Stimulated activated naive B cell treated with anti-CD40 and anti-IgM and Interleukin-4, amounts not matched to agents 10 μg/mL and 1 μg/mL and 100 μg/mL, for 72 hours (primary cell): ENCODE data around the gene CHN1.

ENCODE experiments used
- ATAC-seq, 2 donors: fragments of 150-1000 bp; cut with Tn5 transposase; replicated peaks; 2 replicates each; pipeline ENCODE4 v1.10.0; 2021; ENCODE audit warnings: moderate library complexity in 1 of 2
- DNase-seq: peaks from one replicate; pipeline ENCODE4 v3.0.0; 2021
- H3K27ac Mint-ChIP-seq: one replicate; pipeline ENCODE4 v1.8.0; 2022; ENCODE audit warnings: mild to moderate bottlenecking, mixed read lengths
- H3K27me3 Mint-ChIP-seq, 2 donors: one replicate each; pipeline ENCODE4 v1.8.0; 2022; ENCODE audit warnings: mixed read lengths in 2 of 2
- H3K36me3 Mint-ChIP-seq, 2 donors: one replicate each; pipeline ENCODE4 v1.8.0; 2022; ENCODE audit warnings: mixed read lengths in 2 of 2, mild to moderate bottlenecking in 1 of 2
- H3K4me1 Mint-ChIP-seq, 2 donors: one replicate each; pipeline ENCODE4 v1.8.0; 2022; ENCODE audit warnings: mixed read lengths in 2 of 2, mild to moderate bottlenecking in 1 of 2
- H3K4me3 Mint-ChIP-seq, 2 donors: one replicate each; pipeline ENCODE4 v1.8.0; 2022; ENCODE audit warnings: mild to moderate bottlenecking in 2 of 2, mixed read lengths in 2 of 2, moderate library complexity in 1 of 2
- H3K9me3 Mint-ChIP-seq, 2 donors: one replicate each; pipeline ENCODE4 v1.8.0; 2022; ENCODE audit warnings: mixed read lengths in 2 of 2, mild to moderate bottlenecking in 1 of 2

CHN1 gene

GRCh38 chr2:175004980-175005732, at the start of gene CHN1:
Gene CHN1 (minus strand): TSS chr2:175005381. CDS start chr2:175004912, 469 bp downstream.
- peaks cover 36 to 61% of the 10 kb centered on the region in 2 donors for H3K27me3 Mint-ChIP-seq
- H3K4me3 Mint-ChIP-seq, result peak within 1 kb of the TSS; percentile 76 to 77
- DNase-seq, result peak; percentile 9
- peak; percentile 84 to 86 for ATAC-seq
- no peaks in the 10 kb centered on the region for H3K36me3 Mint-ChIP-seq
- peaks cover 0 to 8% of the 10 kb centered on the region in 2 donors for H3K4me1 Mint-ChIP-seq
- no peak within 1 kb of the TSS for H3K27ac Mint-ChIP-seq
- H3K9me3 Mint-ChIP-seq, result no peaks in the 10 kb centered on the region

- Mint-ChIP-seq H3K27me3 (no peaks in the 10 kb centered on the region), H3K9me3 (no peaks in the 10 kb centered on the region), H3K4me3 (no peak overlapping the region), H3K27ac (no peak overlapping the region), H3K36me3 (peaks cover 18 to 31% of the 10 kb centered on the region in 2 donors), H3K4me1 (peaks cover 0 to 4% of the 10 kb centered on the region in 2 donors)
- ATAC-seq (peak in 1 of 2 donors; percentile 33), DNase-seq (no peak)
These were observed 49.2 kb upstream of the CHN1 start for GRCh38 chr2:175054340-175054739.

GRCh38 chr2:175049661-175050060, 44.5 kb upstream of the CHN1 start:
- Mint-ChIP-seq H3K27ac (no peak overlapping the region), H3K27me3 (no peaks in the 10 kb centered on the region), H3K4me3 (no peak overlapping the region), H3K4me1 (peaks cover 10 to 17% of the 10 kb centered on the region in 2 donors), H3K9me3 (no peaks in the 10 kb centered on the region), H3K36me3 (peaks cover 6 to 18% of the 10 kb centered on the region in 2 donors)
- DNase-seq (no peak), ATAC-seq (no peak)

GRCh38 chr2:175048275-175048674, 43.1 kb upstream of the CHN1 start:
- ATAC-seq (no peak), DNase-seq (no peak)
- H3K27me3 Mint-ChIP-seq, result no peaks in the 10 kb centered on the region

GRCh38 chr2:175039490-175039889, 34.3 kb upstream of the CHN1 start:
- no peak overlapping the region for H3K27ac Mint-ChIP-seq

More at GRCh38 chr2:175048275-175048674, 43.1 kb upstream of the CHN1 start:
- peaks cover 0 to 3% of the 10 kb centered on the region in 2 donors for H3K9me3 Mint-ChIP-seq
- peaks cover 11 to 27% of the 10 kb centered on the region in 2 donors for H3K4me1 Mint-ChIP-seq
- H3K4me3 Mint-ChIP-seq, result no peak overlapping the region
- no peak overlapping the region for H3K27ac Mint-ChIP-seq
- H3K36me3 Mint-ChIP-seq, result peaks cover 6 to 18% of the 10 kb centered on the region in 2 donors

GRCh38 chr2:175039031-175039430, 33.9 kb upstream of the CHN1 start:
- Mint-ChIP-seq H3K4me3 (no peak overlapping the region), H3K4me1 (peaks cover 4 to 16% of the 10 kb centered on the region in 2 donors), H3K36me3 (peaks cover 0 to 3% of the 10 kb centered on the region in 2 donors), H3K27ac (no peak overlapping the region), H3K9me3 (peaks cover 0 to 11% of the 10 kb centered on the region in 2 donors), H3K27me3 (no peaks in the 10 kb centered on the region)
- no peak for DNase-seq
- ATAC-seq, result no peak

More at GRCh38 chr2:175039490-175039889, 34.3 kb upstream of the CHN1 start:
- H3K36me3 Mint-ChIP-seq, result peaks cover 0 to 3% of the 10 kb centered on the region in 2 donors
- H3K27me3 Mint-ChIP-seq, result no peaks in the 10 kb centered on the region
- no peak for ATAC-seq
- peaks cover 4 to 20% of the 10 kb centered on the region in 2 donors for H3K4me1 Mint-ChIP-seq
- H3K9me3 Mint-ChIP-seq, result peaks cover 0 to 11% of the 10 kb centered on the region in 2 donors
- H3K4me3 Mint-ChIP-seq, result no peak overlapping the region
- DNase-seq, result no peak

- H3K4me1 Mint-ChIP-seq, result peaks cover 2 to 10% of the 10 kb centered on the region in 2 donors
- H3K4me3 Mint-ChIP-seq, result no peak overlapping the region
These were observed 32.8 kb upstream of the CHN1 start for GRCh38 chr2:175037941-175038340.

GRCh38 chr2:175036582-175037018, 31.4 kb upstream of the CHN1 start:
- no peaks in the 10 kb centered on the region for H3K27me3 Mint-ChIP-seq
- no peak for DNase-seq
- peak overlapping the region in 1 of 2 donors; percentile 48 for H3K4me3 Mint-ChIP-seq
- peaks cover 2 to 10% of the 10 kb centered on the region in 2 donors for H3K4me1 Mint-ChIP-seq
- H3K27ac Mint-ChIP-seq, result no peak overlapping the region
- peaks cover 0 to 4% of the 10 kb centered on the region in 2 donors for H3K9me3 Mint-ChIP-seq
- H3K36me3 Mint-ChIP-seq, result peaks cover 0 to 3% of the 10 kb centered on the region in 2 donors
- peak; percentile 42 to 67 for ATAC-seq

More at GRCh38 chr2:175037941-175038340, 32.8 kb upstream of the CHN1 start:
- DNase-seq (no peak), ATAC-seq (no peak)
- peaks cover 0 to 6% of the 10 kb centered on the region in 2 donors for H3K9me3 Mint-ChIP-seq
- no peaks in the 10 kb centered on the region for H3K27me3 Mint-ChIP-seq
- no peak overlapping the region for H3K27ac Mint-ChIP-seq
- H3K36me3 Mint-ChIP-seq, result peaks cover 0 to 3% of the 10 kb centered on the region in 2 donors

- peaks cover 0 to 4% of the 10 kb centered on the region in 2 donors for H3K9me3 Mint-ChIP-seq
- ATAC-seq, result no peak
- H3K27ac Mint-ChIP-seq, result no peak overlapping the region
- peaks cover 2 to 10% of the 10 kb centered on the region in 2 donors for H3K4me1 Mint-ChIP-seq
- H3K27me3 Mint-ChIP-seq, result no peaks in the 10 kb centered on the region
- no peak for DNase-seq
- peaks cover 0 to 3% of the 10 kb centered on the region in 2 donors for H3K36me3 Mint-ChIP-seq
- no peak overlapping the region for H3K4me3 Mint-ChIP-seq
These were observed 30.6 kb upstream of the CHN1 start for GRCh38 chr2:175035806-175036205.

- H3K4me1 Mint-ChIP-seq, result peaks cover 2 to 10% of the 10 kb centered on the region in 2 donors
- peaks cover 0 to 2% of the 10 kb centered on the region in 2 donors for H3K9me3 Mint-ChIP-seq
- H3K36me3 Mint-ChIP-seq, result no peaks in the 10 kb centered on the region
- no peak overlapping the region for H3K27ac Mint-ChIP-seq
- no peak for DNase-seq
- no peaks in the 10 kb centered on the region for H3K27me3 Mint-ChIP-seq
- no peak overlapping the region for H3K4me3 Mint-ChIP-seq
- ATAC-seq, result no peak
These were observed 29.5 kb upstream of the CHN1 start for GRCh38 chr2:175034716-175035115.

- Mint-ChIP-seq H3K4me3 (no peak overlapping the region), H3K9me3 (peaks cover 0 to 2% of the 10 kb centered on the region in 2 donors), H3K36me3 (no peaks in the 10 kb centered on the region), H3K27ac (no peak overlapping the region), H3K4me1 (no peaks in the 10 kb centered on the region), H3K27me3 (no peaks in the 10 kb centered on the region)
- ATAC-seq (peak; percentile 38 to 44), DNase-seq (no peak)
These were observed 25.4 kb upstream of the CHN1 start for GRCh38 chr2:175030380-175031271.

GRCh38 chr2:175027755-175028154, 22.6 kb upstream of the CHN1 start:
- no peak for DNase-seq
- Mint-ChIP-seq H3K4me1 (peaks cover 0 to 3% of the 10 kb centered on the region in 2 donors), H3K27me3 (no peaks in the 10 kb centered on the region), H3K9me3 (no peaks in the 10 kb centered on the region), H3K27ac (no peak overlapping the region), H3K4me3 (no peak overlapping the region), H3K36me3 (no peaks in the 10 kb centered on the region)
- no peak for ATAC-seq

GRCh38 chr2:175026385-175026784, 21.2 kb upstream of the CHN1 start:
- Mint-ChIP-seq H3K36me3 (no peaks in the 10 kb centered on the region), H3K27ac (no peak overlapping the region)
- ATAC-seq, result no peak

GRCh38 chr2:175025946-175026345, 20.8 kb upstream of the CHN1 start:
- Mint-ChIP-seq H3K27ac (no peak overlapping the region), H3K9me3 (no peaks in the 10 kb centered on the region), H3K4me1 (peaks cover 0 to 3% of the 10 kb centered on the region in 2 donors), H3K4me3 (no peak overlapping the region), H3K27me3 (peaks cover 0 to 4% of the 10 kb centered on the region in 2 donors), H3K36me3 (peaks cover 0 to 1% of the 10 kb centered on the region in 2 donors)
- DNase-seq (no peak), ATAC-seq (no peak)

More at GRCh38 chr2:175026385-175026784, 21.2 kb upstream of the CHN1 start:
- Mint-ChIP-seq H3K27me3 (no peaks in the 10 kb centered on the region), H3K4me1 (peaks cover 0 to 3% of the 10 kb centered on the region in 2 donors), H3K9me3 (no peaks in the 10 kb centered on the region), H3K4me3 (no peak overlapping the region)
- DNase-seq, result no peak
